CD14-positive monocyte (primary cell): ENCODE measurements around the gene SLC6A12. TPM values are rescaled to one million over a fixed set of nuclear protein-coding genes. Genes with fewer than 3 reads are reported as not detected.
A peak's percentile ranks its signal among the peaks of the same experiment; 100 is the strongest.

Source experiments
- DNase-seq, 3 donors: peaks; one replicate each; pipeline ENCODE4 v3.0.0-alpha.2; 2011 to 2022
- H2AFZ ChIP-seq: 2 replicates; pipeline ENCODE4 v1.6.0; 2012; ENCODE audit warnings: mild to moderate bottlenecking, low read depth, low read length, inconsistent platforms; ENCODE audit not compliant: insufficient read depth, poor library complexity, severe bottlenecking
- H3K27ac ChIP-seq, 2 donors: 1 replicate in 1 of 2; 2 replicates in 1 of 2; pipeline ENCODE4 v1.5.1; 2012 to 2013; ENCODE audit warnings: low read length in 2 of 2, control low read depth in 1 of 2, inconsistent platforms in 1 of 2, low read depth in 1 of 2, mild to moderate bottlenecking in 1 of 2
- H3K27me3 ChIP-seq, 2 donors: one replicate each; pipeline versions ENCODE4 v1.6.0 to v1.6.1; 2011 to 2013; ENCODE audit warnings: low read length in 2 of 2; ENCODE audit not compliant: control insufficient read depth in 2 of 2, insufficient read depth in 2 of 2
- H3K36me3 ChIP-seq, 2 donors: replicated peaks in 1 of 2; 1 replicate in 1 of 2; 2 replicates in 1 of 2; pipeline versions ENCODE4 v1.5.1 to v1.6.1; 2012 to 2013; ENCODE audit warnings: low read length in 2 of 2, control low read depth in 1 of 2, inconsistent platforms in 1 of 2, mild to moderate bottlenecking in 1 of 2; ENCODE audit not compliant: insufficient read depth in 2 of 2, control insufficient read depth in 1 of 2
- H3K4me1 ChIP-seq, 2 donors: 1 replicate in 1 of 2; 2 replicates in 1 of 2; pipeline versions ENCODE4 v1.5.1 to v1.6.1; 2012 to 2013; ENCODE audit warnings: low read length in 2 of 2, control low read depth in 1 of 2, inconsistent platforms in 1 of 2, mild to moderate bottlenecking in 1 of 2, moderate library complexity in 1 of 2; ENCODE audit not compliant: insufficient read depth in 2 of 2, control insufficient read depth in 1 of 2
- H3K4me2 ChIP-seq: replicated peaks from 2 replicates; pipeline ENCODE3; 2012; ENCODE audit warnings: low read length, moderate library complexity, mild to moderate bottlenecking; ENCODE audit not compliant: poor library complexity, severe bottlenecking; ENCODE audit errors: extremely low read depth
- H3K4me3 ChIP-seq, 3 experiments: fragments of 200-600 bp in 1 of 3; sonication (generic) in 1 of 3; replicated peaks in 1 of 3; 1 replicate in 2 of 3; 2 replicates in 1 of 3; pipeline ENCODE4 v1.5.1; 2011 to 2013; ENCODE audit warnings: low read length in 3 of 3, mild to moderate bottlenecking in 3 of 3, control low read depth in 2 of 3, low read depth in 2 of 3, inconsistent platforms in 1 of 3, moderate library complexity in 1 of 3
- H3K79me2 ChIP-seq: 2 replicates; pipeline ENCODE4 v1.6.0; 2012; ENCODE audit warnings: mild to moderate bottlenecking, control low read depth, inconsistent platforms, low read length, moderate library complexity; ENCODE audit not compliant: insufficient read depth
- H3K9ac ChIP-seq: 2 replicates; pipeline ENCODE4 v1.6.0; 2017; ENCODE audit warnings: low read length, mild to moderate bottlenecking; ENCODE audit not compliant: insufficient read depth, poor library complexity, severe bottlenecking
- H3K9me3 ChIP-seq, 2 donors: replicated peaks in 1 of 2; 1 replicate in 1 of 2; 2 replicates in 1 of 2; pipeline versions ENCODE4 v1.5.1 to v1.6.1; 2012 to 2013; ENCODE audit warnings: low read length in 2 of 2, control low read depth in 1 of 2; ENCODE audit not compliant: control insufficient read depth in 1 of 2, insufficient read depth in 1 of 2
- H4K20me1 ChIP-seq: 2 replicates; pipeline ENCODE4 v1.6.0; 2012; ENCODE audit warnings: mild to moderate bottlenecking, low read length, control low read depth, moderate library complexity; ENCODE audit not compliant: insufficient read depth
- H3K27ac Mint-ChIP-seq, 7 donors: one replicate each; pipeline ENCODE4 v1.8.0; 2020; ENCODE audit warnings: mild to moderate bottlenecking in 7 of 7, mixed read lengths in 7 of 7, moderate library complexity in 6 of 7, inconsistent platforms in 2 of 7
- H3K27me3 Mint-ChIP-seq, 3 donors: one replicate each; pipeline ENCODE4 v1.8.0; 2021 to 2022; ENCODE audit warnings: low read depth in 3 of 3, mild to moderate bottlenecking in 3 of 3, mixed read lengths in 3 of 3, moderate library complexity in 3 of 3, inconsistent platforms in 1 of 3
- H3K36me3 Mint-ChIP-seq, 2 donors: one replicate each; pipeline ENCODE4 v1.8.0; 2020; ENCODE audit warnings: mixed read lengths in 2 of 2, inconsistent platforms in 1 of 2, mild to moderate bottlenecking in 1 of 2
- H3K4me1 Mint-ChIP-seq: one replicate; pipeline ENCODE4 v1.8.0; 2020; ENCODE audit warnings: mild to moderate bottlenecking, mixed read lengths
- H3K4me3 Mint-ChIP-seq, 2 donors: one replicate each; pipeline ENCODE4 v1.8.0; 2020; ENCODE audit warnings: mild to moderate bottlenecking in 2 of 2, mixed read lengths in 2 of 2, moderate library complexity in 1 of 2
- H3K9me3 Mint-ChIP-seq, 7 donors: one replicate each; pipeline ENCODE4 v1.8.0; 2020 to 2022; ENCODE audit warnings: mixed read lengths in 7 of 7, mild to moderate bottlenecking in 6 of 7, moderate library complexity in 6 of 7, inconsistent platforms in 2 of 7
- CTCF ChIP-seq: fragments of 200-600 bp; IDR thresholded peaks from one replicate; pipeline ENCODE4 v1.8.0; 2022; ENCODE audit warnings: antibody characterized with exemption, mild to moderate bottlenecking
- whole genome bisulfite sequencing: methylation state at CpG from one replicate; pipeline ENCODE4 v1.1.5; 2013; ENCODE audit warnings: missing lambda C conversion rate; ENCODE audit not compliant: insufficient coverage; 5-methylcytosine and 5-hydroxymethylcytosine counted together
- intact Hi-C, 2 donors: fragments of 100-400 bp; cut with micrococcal nuclease; formaldehyde crosslinking; loops; one replicate each; pipeline versions ENCODE4 v1.15.0 to v1.15.1; 2023
- polyA plus RNA-seq, 3 donors: library from polyadenylated mRNA; depleted of rRNA in 1 of 3; unstranded in 2 of 3; stranded (reverse) in 1 of 3; fragments of 300-500 nt in 2 of 3; fragments of >200 nt in 1 of 3; fragmentation: Illumina TruSeq in 2 of 3; gene quantifications; 1 replicate in 2 of 3; 2 replicates in 1 of 3; pipeline ENCODE4 v1.2.3, GENCODE V29; 2012 to 2021

SLC6A12 gene
- polyA plus RNA-seq, 3 donors = 5.7 to 8.3 (median 8.0) TPM

GRCh38 chr12:205026-205425, 8.9 kb downstream of the SLC6A12 start:
- peaks cover 0 to 21% of the 10 kb centered on the region in 2 donors for H3K36me3 ChIP-seq
- H3K79me2 ChIP-seq = no peaks in the 10 kb centered on the region
- Mint-ChIP-seq H3K27ac (no peak overlapping the region), H3K9me3 (peaks cover 0 to 5% (median 2%) of the 10 kb centered on the region in 7 donors), H3K36me3 (peaks cover 35 to 61% of the 10 kb centered on the region in 2 donors), H3K4me3 (no peak overlapping the region), H3K4me1 (peaks cover 9% of the 10 kb centered on the region), H3K27me3 (peaks cover 41 to 60% (median 51%) of the 10 kb centered on the region in 3 donors)
- peaks cover 0 to 9% of the 10 kb centered on the region in 2 donors for H3K9me3 ChIP-seq
- no peak overlapping the region for H3K4me2 ChIP-seq
- 100% methylated on average over 4 of the region's 4 CpGs for WGBS
- peaks cover 4 to 10% of the 10 kb centered on the region in 2 donors for H3K4me1 ChIP-seq
- no peak for TF ChIP-seq CTCF
- H2AFZ ChIP-seq = no peak overlapping the region
- DNase-seq = no peak
- H3K9ac ChIP-seq = no peak overlapping the region
- peaks cover 16 to 43% of the 10 kb centered on the region in 2 donors for H3K27me3 ChIP-seq
- H4K20me1 ChIP-seq = no peaks in the 10 kb centered on the region
- no peak overlapping the region for H3K27ac ChIP-seq
- no peak overlapping the region for H3K4me3 ChIP-seq
- intact Hi-C loops = no loop called here

GRCh38 chr12:204261-204678, 9.7 kb downstream of the SLC6A12 start:
- TF ChIP-seq CTCF = no peak
- H3K27ac ChIP-seq = no peak overlapping the region
- no peak overlapping the region for H3K4me2 ChIP-seq
- peaks cover 0 to 9% of the 10 kb centered on the region in 2 donors for H3K9me3 ChIP-seq
- over 99% methylated on average over 8 of the region's 11 CpGs for WGBS
- Mint-ChIP-seq H3K27me3 (peaks cover 43 to 60% (median 50%) of the 10 kb centered on the region in 3 donors), H3K36me3 (peaks cover 27 to 58% of the 10 kb centered on the region in 2 donors), H3K9me3 (peaks cover 0 to 5% (median 2%) of the 10 kb centered on the region in 7 donors), H3K4me3 (peak overlapping the region in 1 of 2 donors; percentile 76), H3K27ac (no peak overlapping the region), H3K4me1 (peaks cover 12% of the 10 kb centered on the region)
- H3K4me3 ChIP-seq = peak overlapping the region in 1 of 3 experiments; percentile 56
- no peaks in the 10 kb centered on the region for H3K79me2 ChIP-seq
- H3K4me1 ChIP-seq = peaks cover 4 to 10% of the 10 kb centered on the region in 2 donors
- no peak for DNase-seq
- H2AFZ ChIP-seq = no peak overlapping the region
- H3K27me3 ChIP-seq = peaks cover 16 to 43% of the 10 kb centered on the region in 2 donors
- no peak overlapping the region for H3K9ac ChIP-seq
- no peaks in the 10 kb centered on the region for H4K20me1 ChIP-seq
- intact Hi-C loops = no loop called here
- peaks cover 0 to 13% of the 10 kb centered on the region in 2 donors for H3K36me3 ChIP-seq
